Measurements from ENCODE around the gene RETREG3.

The RETREG3 gene

GRCh38 chr17:42578282-42578869 is 30.8 kb downstream of the RETREG3 start:
- TF ChIP-seq, protein P1, sequence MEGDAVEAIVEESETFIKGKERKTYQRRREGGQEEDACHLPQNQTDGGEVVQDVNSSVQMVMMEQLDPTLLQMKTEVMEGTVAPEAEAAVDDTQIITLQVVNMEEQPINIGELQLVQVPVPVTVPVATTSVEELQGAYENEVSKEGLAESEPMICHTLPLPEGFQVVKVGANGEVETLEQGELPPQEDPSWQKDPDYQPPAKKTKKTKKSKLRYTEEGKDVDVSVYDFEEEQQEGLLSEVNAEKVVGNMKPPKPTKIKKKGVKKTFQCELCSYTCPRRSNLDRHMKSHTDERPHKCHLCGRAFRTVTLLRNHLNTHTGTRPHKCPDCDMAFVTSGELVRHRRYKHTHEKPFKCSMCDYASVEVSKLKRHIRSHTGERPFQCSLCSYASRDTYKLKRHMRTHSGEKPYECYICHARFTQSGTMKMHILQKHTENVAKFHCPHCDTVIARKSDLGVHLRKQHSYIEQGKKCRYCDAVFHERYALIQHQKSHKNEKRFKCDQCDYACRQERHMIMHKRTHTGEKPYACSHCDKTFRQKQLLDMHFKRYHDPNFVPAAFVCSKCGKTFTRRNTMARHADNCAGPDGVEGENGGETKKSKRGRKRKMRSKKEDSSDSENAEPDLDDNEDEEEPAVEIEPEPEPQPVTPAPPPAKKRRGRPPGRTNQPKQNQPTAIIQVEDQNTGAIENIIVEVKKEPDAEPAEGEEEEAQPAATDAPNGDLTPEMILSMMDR (IDR thresholded peaks at IDR 0.05; ENCODE audit: low read length, missing control alignments) = peak; percentile 77
- peak; percentile 78 for DNase-seq (ENCODE audit: low read depth)

GRCh38 chr17:42577532-42578281 is 31.5 kb downstream of the RETREG3 start, which contains the start of gene PSMC3IP:
Gene PSMC3IP (minus strand): TSS chr17:42577729. CDS start chr17:42577686, 43 bp downstream.
- H3K4me3 ChIP-seq (replicated peaks; ENCODE audit: low read depth, low read length) = peak within 1 kb of the TSS; percentile 68
- TF ChIP-seq, protein P1 (IDR thresholded peaks at IDR 0.05; ENCODE audit: low read length, missing control alignments) = peak; percentile 35
- DNase-seq (ENCODE audit: low read depth) = peak; percentile 95

More at GRCh38 chr17:42578282-42578869, 30.8 kb downstream of the RETREG3 start:
- H3K4me3 ChIP-seq (replicated peaks; ENCODE audit: low read depth, low read length) = peak overlapping the region; percentile 68

DNA sequence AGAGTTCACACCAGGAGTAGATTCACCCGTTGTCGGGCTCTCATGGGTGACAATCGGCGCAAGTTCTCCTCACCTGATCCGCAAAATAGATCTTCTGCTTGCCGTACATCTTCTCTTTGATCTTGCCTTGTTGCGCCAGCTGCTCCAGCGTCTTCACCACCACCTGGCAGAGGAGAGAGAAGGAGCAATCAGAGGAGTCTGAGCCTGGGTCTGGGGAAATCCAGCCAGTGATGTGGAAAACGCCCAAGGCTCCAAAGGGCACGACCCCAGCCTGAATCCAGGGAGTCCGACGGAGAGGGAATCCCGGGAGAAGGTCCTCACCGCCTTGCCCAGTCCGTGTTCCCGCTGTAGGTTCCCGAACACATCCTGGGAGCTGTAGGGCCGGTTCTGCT is 32.0 kb downstream of the RETREG3 start:
- peak overlapping the region; percentile 68 for H3K4me3 ChIP-seq (replicated peaks; ENCODE audit: low read depth, low read length)
- TF ChIP-seq, protein P1 (IDR thresholded peaks at IDR 0.05; ENCODE audit: low read length, missing control alignments) = no peak
- no peak for DNase-seq (ENCODE audit: low read depth)

DNA sequence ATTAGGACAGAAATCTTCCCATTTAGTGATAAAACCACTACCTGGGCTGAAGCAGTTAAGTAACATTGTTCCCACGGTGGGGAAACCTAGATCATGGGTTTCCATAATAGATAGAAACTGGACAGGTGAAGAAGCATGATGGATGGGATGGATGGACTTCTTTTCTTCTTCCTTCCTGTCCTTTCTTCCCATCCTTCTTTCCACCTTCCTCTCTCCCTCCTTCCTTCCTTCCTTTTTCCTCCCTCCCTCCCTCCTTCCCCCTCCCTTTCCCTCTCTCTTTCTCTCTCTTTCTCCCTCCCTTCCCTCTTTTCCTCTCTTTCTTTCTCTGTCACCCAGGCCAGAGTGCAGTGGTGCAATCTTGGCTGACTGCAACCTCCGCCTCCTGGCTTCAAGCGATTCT is 34.7 kb downstream of the RETREG3 start:
- TF ChIP-seq, protein P1 (IDR thresholded peaks at IDR 0.05; ENCODE audit: low read length, missing control alignments) = no peak
- no peak for DNase-seq (ENCODE audit: low read depth)

DNA sequence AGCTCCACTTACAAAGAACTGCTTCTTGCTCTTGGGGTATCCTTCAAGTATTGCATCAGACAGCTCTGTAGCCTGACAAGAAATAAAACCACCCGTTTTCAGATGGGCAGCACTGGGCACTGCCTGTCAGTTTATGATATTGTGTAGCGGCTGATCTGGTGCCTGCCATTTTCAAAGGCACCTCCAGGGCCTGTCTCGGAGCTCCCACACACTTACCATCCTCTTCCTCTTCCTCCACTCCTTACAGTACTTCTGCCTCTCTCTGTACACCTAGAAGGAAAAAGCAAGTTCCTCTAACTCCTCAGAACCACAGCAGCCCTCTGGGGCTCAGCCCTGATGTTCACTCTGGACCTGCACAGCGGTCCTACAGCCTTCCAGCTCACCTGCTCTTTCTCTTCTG is 36.1 kb downstream of the RETREG3 start:
- no peak overlapping the region for H3K4me3 ChIP-seq (replicated peaks; ENCODE audit: low read depth, low read length)
- TF ChIP-seq, protein P1 (IDR thresholded peaks at IDR 0.05; ENCODE audit: low read length, missing control alignments) = no peak
- DNase-seq (ENCODE audit: low read depth) = no peak

More for the DNA sequence above, 34.7 kb downstream of the RETREG3 start:
- H3K4me3 ChIP-seq (replicated peaks; ENCODE audit: low read depth, low read length) = no peak overlapping the region

- TF ChIP-seq, protein P1 (IDR thresholded peaks at IDR 0.05; ENCODE audit: low read length, missing control alignments) = no peak
- DNase-seq (ENCODE audit: low read depth) = no peak
- H3K4me3 ChIP-seq (replicated peaks; ENCODE audit: low read depth, low read length) = no peak overlapping the region
Measured at GRCh38 chr17:42571435-42572225, 37.5 kb downstream of the RETREG3 start.

Measured in fibroblast of pulmonary artery (primary cell).